Measurements from ENCODE around the gene COL4A6.
A peak's percentile ranks its signal among the peaks of the same experiment; 100 is the strongest.

Gene COL4A6

GRCh38 chrX:108130889-108131288 lies 307.3 kb downstream of the COL4A6 start:
- Histone ChIP-seq H3K9me3 (ENCODE audit: control insufficient read depth, insufficient read depth, low read depth, low read length) (no peaks in the 10 kb centered on the region), H3K36me3 (ENCODE audit: control insufficient read depth, insufficient read depth, low read length) (no peaks in the 10 kb centered on the region), H3K4me1 (ENCODE audit: control insufficient read depth, insufficient read depth, low read length) (peaks cover 17% of the 10 kb centered on the region), H3K27me3 (ENCODE audit: control insufficient read depth, insufficient read depth, low read length) (no peaks in the 10 kb centered on the region), H3K27ac (ENCODE audit: low read depth, low read length) (no peak overlapping the region), H3K4me3 (ENCODE audit: low read depth, low read length) (no peak overlapping the region), H3K9ac (ENCODE audit: low read length) (no peak overlapping the region)

GRCh38 chrX:108127152-108127551 lies 311.1 kb downstream of the COL4A6 start:
- Histone ChIP-seq H3K9ac (ENCODE audit: low read length) (no peak overlapping the region), H3K27me3 (ENCODE audit: control insufficient read depth, insufficient read depth, low read length) (no peaks in the 10 kb centered on the region; the same call in 1 of the 2 replicates), H3K9me3 (ENCODE audit: control insufficient read depth, insufficient read depth, low read depth, low read length) (no peaks in the 10 kb centered on the region), H3K36me3 (ENCODE audit: control insufficient read depth, insufficient read depth, low read length) (no peaks in the 10 kb centered on the region), H3K4me1 (ENCODE audit: control insufficient read depth, insufficient read depth, low read length) (peaks cover 24% of the 10 kb centered on the region), H3K27ac (ENCODE audit: low read depth, low read length) (peak overlapping the region; percentile 80), H3K4me3 (ENCODE audit: low read depth, low read length) (no peak overlapping the region)

- Histone ChIP-seq H3K36me3 (ENCODE audit: control insufficient read depth, insufficient read depth, low read length) (no peaks in the 10 kb centered on the region), H3K27ac (ENCODE audit: low read depth, low read length) (peak overlapping the region; percentile 80), H3K9ac (ENCODE audit: low read length) (peak overlapping the region; percentile 6), H3K4me3 (ENCODE audit: low read depth, low read length) (peak overlapping the region; percentile 17; the same call in 1 of the 2 replicates), H3K4me1 (ENCODE audit: control insufficient read depth, insufficient read depth, low read length) (peaks cover 25% of the 10 kb centered on the region), H3K27me3 (ENCODE audit: control insufficient read depth, insufficient read depth, low read length) (no peaks in the 10 kb centered on the region; the same call in 1 of the 2 replicates), H3K9me3 (ENCODE audit: control insufficient read depth, insufficient read depth, low read depth, low read length) (no peaks in the 10 kb centered on the region)
Measured at GRCh38 chrX:108126661-108127060, 311.6 kb downstream of the COL4A6 start.

- Histone ChIP-seq H3K36me3 (ENCODE audit: control insufficient read depth, insufficient read depth, low read length) (no peaks in the 10 kb centered on the region), H3K4me1 (ENCODE audit: control insufficient read depth, insufficient read depth, low read length) (peaks cover 34% of the 10 kb centered on the region), H3K27me3 (ENCODE audit: control insufficient read depth, insufficient read depth, low read length) (no peaks in the 10 kb centered on the region; the same call in 1 of the 2 replicates), H3K4me3 (ENCODE audit: low read depth, low read length) (no peak overlapping the region), H3K9ac (ENCODE audit: low read length) (no peak overlapping the region), H3K27ac (ENCODE audit: low read depth, low read length) (no peak overlapping the region), H3K9me3 (ENCODE audit: control insufficient read depth, insufficient read depth, low read depth, low read length) (no peaks in the 10 kb centered on the region)
Measured at GRCh38 chrX:108123591-108124366, 314.4 kb downstream of the COL4A6 start.

- H3K9me3 ChIP-seq (ENCODE audit: control insufficient read depth, insufficient read depth, low read depth, low read length): no peaks in the 10 kb centered on the region
- no peaks in the 10 kb centered on the region; the same call in 1 of the 2 replicates for H3K27me3 ChIP-seq (ENCODE audit: control insufficient read depth, insufficient read depth, low read length)
- no peak overlapping the region for H3K4me3 ChIP-seq (ENCODE audit: low read depth, low read length)
- peak overlapping the region; percentile 29 for H3K27ac ChIP-seq (ENCODE audit: low read depth, low read length)
- H3K9ac ChIP-seq (ENCODE audit: low read length): no peak overlapping the region
- H3K4me1 ChIP-seq (ENCODE audit: control insufficient read depth, insufficient read depth, low read length): peaks cover 34% of the 10 kb centered on the region
- H3K36me3 ChIP-seq (ENCODE audit: control insufficient read depth, insufficient read depth, low read length): no peaks in the 10 kb centered on the region
Measured at GRCh38 chrX:108122748-108123147, 315.5 kb downstream of the COL4A6 start.

GRCh38 chrX:108121291-108121690 lies 316.9 kb downstream of the COL4A6 start:
- H3K36me3 ChIP-seq (ENCODE audit: control insufficient read depth, insufficient read depth, low read length): no peaks in the 10 kb centered on the region
- peaks cover 21% of the 10 kb centered on the region for H3K4me1 ChIP-seq (ENCODE audit: control insufficient read depth, insufficient read depth, low read length)
- H3K9me3 ChIP-seq (ENCODE audit: control insufficient read depth, insufficient read depth, low read depth, low read length): no peaks in the 10 kb centered on the region
- H3K9ac ChIP-seq (ENCODE audit: low read length): no peak overlapping the region
- H3K27me3 ChIP-seq (ENCODE audit: control insufficient read depth, insufficient read depth, low read length): no peaks in the 10 kb centered on the region; the same call in 1 of the 2 replicates
- no peak overlapping the region for H3K4me3 ChIP-seq (ENCODE audit: low read depth, low read length)
- H3K27ac ChIP-seq (ENCODE audit: low read depth, low read length): no peak overlapping the region

GRCh38 chrX:108117988-108118387 lies 320.2 kb downstream of the COL4A6 start:
- Histone ChIP-seq H3K27ac (ENCODE audit: low read depth, low read length) (no peak overlapping the region), H3K4me1 (ENCODE audit: control insufficient read depth, insufficient read depth, low read length) (peaks cover 16% of the 10 kb centered on the region), H3K9me3 (ENCODE audit: control insufficient read depth, insufficient read depth, low read depth, low read length) (no peaks in the 10 kb centered on the region), H3K9ac (ENCODE audit: low read length) (no peak overlapping the region), H3K4me3 (ENCODE audit: low read depth, low read length) (no peak overlapping the region), H3K27me3 (ENCODE audit: control insufficient read depth, insufficient read depth, low read length) (no peaks in the 10 kb centered on the region; the same call in 1 of the 2 replicates), H3K36me3 (ENCODE audit: control insufficient read depth, insufficient read depth, low read length) (no peaks in the 10 kb centered on the region)

GRCh38 chrX:108114541-108114940 lies 323.7 kb downstream of the COL4A6 start:
- no peak overlapping the region for H3K27ac ChIP-seq (ENCODE audit: low read depth, low read length)
- H3K4me3 ChIP-seq (ENCODE audit: low read depth, low read length): no peak overlapping the region
- H3K36me3 ChIP-seq (ENCODE audit: control insufficient read depth, insufficient read depth, low read length): no peaks in the 10 kb centered on the region
- H3K9me3 ChIP-seq (ENCODE audit: control insufficient read depth, insufficient read depth, low read depth, low read length): no peaks in the 10 kb centered on the region
- H3K4me1 ChIP-seq (ENCODE audit: control insufficient read depth, insufficient read depth, low read length): no peaks in the 10 kb centered on the region
- H3K9ac ChIP-seq (ENCODE audit: low read length): no peak overlapping the region
- H3K27me3 ChIP-seq (ENCODE audit: control insufficient read depth, insufficient read depth, low read length): no peaks in the 10 kb centered on the region; the same call in 1 of the 2 replicates

Measured in HUES6 (cell line).